Memory B cell (primary cell): ENCODE measurements around the gene RAB13.

Experiments used
- ATAC-seq: fragments of 150-1000 bp; cut with Tn5 transposase; 2 replicates; pipeline ENCODE4 v1.10.0; 2021; ENCODE audit warnings: low read depth, mild to moderate bottlenecking, moderate library complexity
- DNase-seq, 2 donors: peaks; one replicate each; pipeline ENCODE4 v3.0.0; 2022; ENCODE audit warnings: low spot score in 2 of 2
- H3K27ac Mint-ChIP-seq: one replicate; pipeline ENCODE4 v1.8.0; 2022; ENCODE audit warnings: mild to moderate bottlenecking, moderate library complexity, mixed read lengths
- H3K27me3 Mint-ChIP-seq: one replicate; pipeline ENCODE4 v1.8.0; 2022; ENCODE audit warnings: mixed read lengths
- H3K36me3 Mint-ChIP-seq: one replicate; pipeline ENCODE4 v1.8.0; 2022; ENCODE audit warnings: mild to moderate bottlenecking, mixed read lengths
- H3K4me1 Mint-ChIP-seq: one replicate; pipeline ENCODE4 v1.8.0; 2022; ENCODE audit warnings: mixed read lengths
- H3K4me3 Mint-ChIP-seq: one replicate; pipeline ENCODE4 v1.8.0; 2022; ENCODE audit warnings: mild to moderate bottlenecking, moderate library complexity, mixed read lengths
- H3K9me3 Mint-ChIP-seq: one replicate; pipeline ENCODE4 v1.8.0; 2022; ENCODE audit warnings: mixed read lengths

The RAB13 gene

DNA sequence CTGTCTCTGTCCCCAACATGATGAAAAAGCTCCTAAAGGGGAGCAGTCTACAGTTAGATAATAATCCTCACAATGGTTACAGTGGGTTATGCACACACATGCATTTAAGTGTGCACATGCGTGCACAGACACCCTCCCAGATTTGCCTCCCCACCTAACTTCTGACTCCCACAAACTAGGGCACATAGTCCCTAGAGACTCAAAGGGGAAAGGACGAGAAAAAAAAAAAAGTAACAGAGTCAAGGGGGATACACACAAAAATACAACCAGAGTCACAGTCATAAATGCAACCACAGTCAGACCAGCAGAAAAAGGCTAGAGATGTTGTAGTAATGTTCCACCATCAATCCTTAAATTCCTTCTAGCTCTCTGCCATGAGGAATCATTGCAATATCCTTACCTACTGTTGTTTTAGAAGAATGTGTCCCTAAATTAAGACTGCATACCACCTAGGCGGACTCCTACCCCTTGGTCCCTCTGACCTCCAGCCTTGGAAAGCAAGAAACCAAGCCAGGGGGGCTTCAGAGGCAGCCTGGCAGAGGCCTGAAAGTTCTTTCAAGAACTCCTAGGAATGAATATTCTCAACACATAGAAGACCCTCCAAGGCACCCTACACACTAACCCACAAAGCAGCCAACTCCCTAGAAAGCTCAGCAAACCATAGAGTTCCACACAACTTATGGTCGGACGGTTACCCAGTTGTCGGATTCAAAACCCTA is 29.0 kb downstream of the RAB13 start:
- Mint-ChIP-seq H3K4me1 (peaks cover 38% of the 10 kb centered on the region), H3K36me3 (peaks cover 16% of the 10 kb centered on the region), H3K4me3 (peak overlapping the region; percentile 92), H3K27ac (peak overlapping the region; percentile 89), H3K27me3 (no peaks in the 10 kb centered on the region), H3K9me3 (no peaks in the 10 kb centered on the region)
- no peak for DNase-seq
- no peak for ATAC-seq

DNA sequence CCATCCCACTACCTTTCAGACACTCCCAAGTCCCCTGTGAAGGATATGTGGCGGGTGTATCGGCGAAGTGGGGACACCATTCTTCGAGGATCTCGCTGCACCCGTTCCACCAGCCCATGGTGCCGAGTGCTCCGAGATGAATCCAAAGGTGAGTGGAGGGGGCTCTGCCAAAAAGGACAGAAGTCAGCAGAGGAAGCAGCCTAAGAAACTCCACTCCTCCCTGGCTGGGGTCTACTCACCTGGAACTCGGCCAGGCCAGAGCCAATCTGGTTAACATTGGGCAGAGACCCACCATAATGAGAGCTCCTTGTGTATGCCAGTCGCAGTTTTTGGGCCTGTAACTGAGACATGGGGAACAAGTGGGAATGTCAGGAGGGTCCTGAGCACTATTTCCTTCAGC is 31.3 kb downstream of the RAB13 start:
- DNase-seq = no peak
- ATAC-seq = no peak
- no peak overlapping the region for H3K4me3 Mint-ChIP-seq
- H3K27me3 Mint-ChIP-seq = no peaks in the 10 kb centered on the region
- H3K9me3 Mint-ChIP-seq = no peaks in the 10 kb centered on the region
- H3K36me3 Mint-ChIP-seq = peaks cover 35% of the 10 kb centered on the region
- H3K27ac Mint-ChIP-seq = peak overlapping the region; percentile 80
- peaks cover 46% of the 10 kb centered on the region for H3K4me1 Mint-ChIP-seq

DNA sequence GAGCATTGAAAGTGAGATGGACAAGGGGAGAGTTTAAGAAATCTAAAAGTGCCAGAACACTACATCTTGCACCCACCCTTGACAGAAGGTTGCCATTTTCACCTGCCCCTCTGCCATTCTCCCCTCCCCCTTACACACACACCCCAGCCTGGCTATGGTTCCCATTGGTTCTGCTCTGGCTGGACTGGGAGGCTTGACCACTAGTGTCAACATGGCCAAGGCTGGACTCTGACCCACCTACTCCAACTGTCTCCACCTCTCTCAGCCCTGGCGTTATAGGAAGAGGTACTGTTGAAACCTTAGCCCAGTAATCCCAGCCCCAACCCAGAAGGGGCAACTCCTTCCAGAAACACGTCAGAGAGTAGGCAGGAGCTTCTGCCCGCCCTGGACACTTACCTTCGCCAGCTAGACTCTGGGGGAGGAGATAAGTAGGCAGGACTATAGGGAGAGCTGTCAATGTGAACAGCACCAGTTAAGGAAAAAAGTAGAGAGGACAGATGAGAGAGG is 32.2 kb downstream of the RAB13 start:
- Mint-ChIP-seq H3K4me1 (peaks cover 46% of the 10 kb centered on the region), H3K27ac (peak overlapping the region; percentile 80), H3K9me3 (no peaks in the 10 kb centered on the region), H3K4me3 (no peak overlapping the region), H3K36me3 (peaks cover 38% of the 10 kb centered on the region), H3K27me3 (no peaks in the 10 kb centered on the region)
- ATAC-seq = no peak
- no peak for DNase-seq

DNA sequence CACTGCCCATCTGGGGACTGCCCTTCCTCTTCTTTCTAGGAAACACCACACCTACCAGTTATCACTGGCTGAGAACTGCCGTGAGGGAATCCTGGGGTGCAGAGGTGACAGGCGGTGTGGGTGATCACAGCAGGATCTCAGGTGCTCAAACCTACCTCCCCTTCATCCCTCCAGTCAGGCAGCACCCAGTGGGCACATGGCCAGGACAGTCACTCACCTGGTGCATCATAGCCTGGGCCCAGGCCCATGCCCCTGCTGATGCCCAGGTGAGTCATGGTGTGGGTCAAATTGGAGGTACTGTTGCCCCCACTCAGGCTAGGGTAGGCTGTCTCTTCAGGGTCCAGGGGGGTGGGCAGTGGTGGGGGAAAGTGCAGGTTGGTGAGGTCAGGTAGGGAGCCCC is 34.3 kb downstream of the RAB13 start:
- H3K4me3 Mint-ChIP-seq = no peak overlapping the region
- DNase-seq (no peak), ATAC-seq (no peak)
- H3K9me3 Mint-ChIP-seq = no peaks in the 10 kb centered on the region
- no peak overlapping the region for H3K27ac Mint-ChIP-seq
- H3K4me1 Mint-ChIP-seq = peaks cover 46% of the 10 kb centered on the region
- no peaks in the 10 kb centered on the region for H3K27me3 Mint-ChIP-seq
- peaks cover 42% of the 10 kb centered on the region for H3K36me3 Mint-ChIP-seq

DNA sequence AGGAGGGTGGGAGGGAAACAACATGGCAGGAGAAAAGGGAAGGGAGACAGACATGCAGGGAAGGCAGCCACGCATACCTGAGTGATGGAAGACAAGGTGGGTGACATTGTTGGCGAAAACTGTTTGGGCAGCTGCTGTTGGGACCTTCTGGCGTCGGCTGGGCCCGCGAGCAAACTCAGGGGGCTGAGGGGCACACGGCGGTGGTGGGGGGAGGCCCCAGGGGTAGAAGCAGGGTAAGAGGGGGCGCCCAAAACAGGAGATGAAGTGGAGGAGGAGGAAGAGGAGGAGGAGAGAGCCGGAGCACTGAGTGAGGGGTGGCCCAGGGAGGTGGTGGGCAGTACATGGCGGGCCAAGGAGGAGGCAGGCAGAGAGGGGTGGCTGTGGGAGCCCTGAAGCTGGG is 35.0 kb downstream of the RAB13 start:
- Mint-ChIP-seq H3K27me3 (no peaks in the 10 kb centered on the region), H3K27ac (peak overlapping the region; percentile 56), H3K36me3 (peaks cover 42% of the 10 kb centered on the region), H3K4me3 (no peak overlapping the region), H3K9me3 (no peaks in the 10 kb centered on the region), H3K4me1 (peaks cover 42% of the 10 kb centered on the region)
- ATAC-seq (no peak), DNase-seq (no peak)

DNA sequence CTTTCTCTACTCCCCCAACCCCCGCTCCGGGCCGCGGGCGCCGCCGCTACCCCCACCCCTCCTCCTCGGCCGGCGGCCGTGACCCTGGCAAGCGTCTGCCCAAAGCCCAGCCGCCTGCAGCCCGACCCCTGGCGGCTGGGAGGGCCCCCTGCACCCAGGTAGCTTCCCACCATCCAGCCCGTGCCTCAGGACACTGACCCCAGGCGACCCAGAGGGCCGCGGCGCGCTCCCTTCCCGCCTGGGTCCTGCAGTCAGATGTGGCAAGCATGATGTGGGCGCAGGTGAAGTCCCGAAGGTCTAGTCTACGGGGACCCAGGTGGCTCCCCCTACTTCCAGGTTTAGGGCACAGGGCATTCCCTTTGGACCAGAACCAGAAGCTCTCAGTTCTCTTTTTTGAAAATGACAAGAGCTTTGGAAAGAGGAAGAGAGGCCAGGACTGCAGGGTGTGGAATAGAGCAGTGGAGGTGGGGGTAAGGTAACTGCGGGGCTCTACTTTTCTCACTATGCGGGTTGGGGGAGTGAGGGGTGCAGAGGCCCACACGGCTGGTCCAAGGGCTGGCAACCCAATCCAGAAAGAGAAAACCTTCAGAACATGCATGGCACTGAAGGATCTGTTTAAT is 39.4 kb downstream of the RAB13 start, which contains the start of gene DENND4B:
DENND4B (minus strand) TSS at position 97 of the 620 bp plus-strand sequence. CDS start 2,344 bp downstream, outside the sequence.
- H3K27ac Mint-ChIP-seq = peak within 1 kb of the TSS; percentile 98
- peaks cover 35% of the 10 kb centered on the region for H3K36me3 Mint-ChIP-seq
- no peaks in the 10 kb centered on the region for H3K27me3 Mint-ChIP-seq
- ATAC-seq = peak; percentile 42
- no peaks in the 10 kb centered on the region for H3K9me3 Mint-ChIP-seq
- peaks cover 44% of the 10 kb centered on the region for H3K4me1 Mint-ChIP-seq
- peak within 1 kb of the TSS; percentile 97 for H3K4me3 Mint-ChIP-seq
- peak; percentile 73 to 77 for DNase-seq

DNA sequence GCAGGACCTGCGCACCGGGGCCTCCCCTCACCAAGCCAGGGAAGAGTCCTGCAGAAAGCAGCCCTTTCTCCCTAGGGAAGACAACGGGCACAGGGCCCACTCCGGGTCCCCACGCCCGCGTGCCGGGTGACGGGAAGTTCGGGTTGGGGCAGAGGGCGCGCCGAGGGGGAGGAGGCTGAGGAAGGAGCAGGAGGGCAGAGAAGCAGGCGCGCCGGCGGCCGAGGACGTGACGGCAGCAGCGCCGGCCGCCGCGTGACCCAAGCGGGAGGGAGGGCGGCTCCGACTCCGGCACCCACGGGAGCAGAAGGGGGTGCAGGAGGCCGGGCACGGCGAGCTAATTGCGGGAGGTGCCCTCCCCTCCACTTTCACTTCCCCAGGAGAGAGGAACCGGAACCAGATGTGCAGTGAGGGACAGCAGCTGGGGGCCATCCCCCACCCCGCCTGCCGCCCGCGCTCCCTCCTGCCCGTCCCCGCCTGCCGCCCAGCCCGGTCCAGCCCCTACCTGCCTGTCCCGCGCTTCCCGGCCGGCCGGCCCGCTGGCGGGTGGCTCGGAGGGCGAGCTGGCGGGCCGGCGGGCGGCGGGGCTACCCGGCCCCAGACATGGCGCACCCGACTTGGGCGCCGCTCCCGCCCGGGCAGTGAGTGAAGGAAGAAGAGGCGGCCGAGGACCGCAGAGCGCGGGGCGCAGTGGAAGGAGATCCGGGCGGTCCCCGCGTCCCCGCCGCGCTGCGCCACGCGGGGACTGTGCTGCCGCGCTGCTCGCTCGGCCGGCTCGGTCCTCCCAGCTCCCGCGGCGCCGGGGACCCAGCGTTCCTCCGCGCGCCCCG is 40.1 kb downstream of the RAB13 start:
- peaks cover 29% of the 10 kb centered on the region for H3K36me3 Mint-ChIP-seq
- no peaks in the 10 kb centered on the region for H3K9me3 Mint-ChIP-seq
- H3K27ac Mint-ChIP-seq = peak overlapping the region; percentile 98
- peak overlapping the region; percentile 97 for H3K4me3 Mint-ChIP-seq
- peak; percentile 90 to 95 for DNase-seq
- peak; percentile 74 for ATAC-seq
- H3K4me1 Mint-ChIP-seq = peaks cover 40% of the 10 kb centered on the region
- no peaks in the 10 kb centered on the region for H3K27me3 Mint-ChIP-seq

DNA sequence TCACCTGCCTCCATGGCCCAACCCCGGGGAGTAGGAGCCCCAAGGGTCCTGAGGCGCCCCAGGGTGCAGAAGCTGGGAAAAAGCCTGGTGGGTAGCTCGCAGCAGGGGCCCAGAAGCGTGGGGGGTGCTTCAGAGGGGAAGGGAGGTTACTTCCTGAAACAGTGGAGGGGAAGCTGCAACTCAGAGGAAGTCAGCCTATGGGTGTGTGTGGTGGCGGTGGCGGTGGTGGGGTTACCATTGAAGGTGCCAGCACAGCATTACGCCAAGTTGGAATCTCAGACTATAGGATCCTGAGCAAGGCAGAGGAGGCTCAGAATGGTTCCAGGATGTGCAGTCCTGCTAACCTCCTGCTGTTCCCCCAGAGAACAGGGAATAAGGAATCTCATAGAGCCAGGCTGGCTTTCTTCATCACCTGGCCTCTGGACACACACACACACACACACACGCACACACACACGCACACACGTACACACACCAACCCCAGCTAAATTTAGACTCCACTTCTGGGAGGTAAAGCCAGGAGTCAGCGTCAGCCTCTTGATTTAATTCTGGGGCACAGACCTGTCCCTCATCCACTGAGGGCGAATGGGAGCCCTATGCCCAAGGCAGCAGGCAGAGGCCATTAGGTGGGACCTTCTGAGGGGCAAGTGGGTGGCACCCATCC is 40.9 kb downstream of the RAB13 start:
- Mint-ChIP-seq H3K27me3 (no peaks in the 10 kb centered on the region), H3K4me1 (peaks cover 38% of the 10 kb centered on the region), H3K4me3 (peak overlapping the region; percentile 97), H3K36me3 (peaks cover 26% of the 10 kb centered on the region), H3K9me3 (no peaks in the 10 kb centered on the region), H3K27ac (peak overlapping the region; percentile 98)
- DNase-seq (peak; percentile 69 to 79), ATAC-seq (peak; percentile 55)

DNA sequence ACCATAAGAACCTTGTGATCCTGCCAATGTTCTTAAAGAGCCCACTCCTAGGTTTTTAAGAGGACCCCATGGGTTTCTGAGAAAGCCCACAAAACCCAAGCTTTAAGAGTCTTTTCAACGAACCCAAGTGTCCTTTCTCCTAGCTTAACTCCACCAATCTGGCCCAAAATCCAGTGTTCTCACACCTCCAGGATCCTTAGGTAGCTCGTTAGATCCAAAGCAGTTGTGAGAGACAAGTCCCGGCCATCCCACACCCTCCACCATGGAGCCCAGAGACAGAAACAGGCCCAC is 41.4 kb downstream of the RAB13 start:
- H3K4me1 Mint-ChIP-seq = peaks cover 38% of the 10 kb centered on the region
- ATAC-seq (no peak), DNase-seq (no peak)
- H3K9me3 Mint-ChIP-seq = no peaks in the 10 kb centered on the region
- H3K36me3 Mint-ChIP-seq = peaks cover 27% of the 10 kb centered on the region
- no peaks in the 10 kb centered on the region for H3K27me3 Mint-ChIP-seq
- peak overlapping the region; percentile 98 for H3K27ac Mint-ChIP-seq
- peak overlapping the region; percentile 97 for H3K4me3 Mint-ChIP-seq

DNA sequence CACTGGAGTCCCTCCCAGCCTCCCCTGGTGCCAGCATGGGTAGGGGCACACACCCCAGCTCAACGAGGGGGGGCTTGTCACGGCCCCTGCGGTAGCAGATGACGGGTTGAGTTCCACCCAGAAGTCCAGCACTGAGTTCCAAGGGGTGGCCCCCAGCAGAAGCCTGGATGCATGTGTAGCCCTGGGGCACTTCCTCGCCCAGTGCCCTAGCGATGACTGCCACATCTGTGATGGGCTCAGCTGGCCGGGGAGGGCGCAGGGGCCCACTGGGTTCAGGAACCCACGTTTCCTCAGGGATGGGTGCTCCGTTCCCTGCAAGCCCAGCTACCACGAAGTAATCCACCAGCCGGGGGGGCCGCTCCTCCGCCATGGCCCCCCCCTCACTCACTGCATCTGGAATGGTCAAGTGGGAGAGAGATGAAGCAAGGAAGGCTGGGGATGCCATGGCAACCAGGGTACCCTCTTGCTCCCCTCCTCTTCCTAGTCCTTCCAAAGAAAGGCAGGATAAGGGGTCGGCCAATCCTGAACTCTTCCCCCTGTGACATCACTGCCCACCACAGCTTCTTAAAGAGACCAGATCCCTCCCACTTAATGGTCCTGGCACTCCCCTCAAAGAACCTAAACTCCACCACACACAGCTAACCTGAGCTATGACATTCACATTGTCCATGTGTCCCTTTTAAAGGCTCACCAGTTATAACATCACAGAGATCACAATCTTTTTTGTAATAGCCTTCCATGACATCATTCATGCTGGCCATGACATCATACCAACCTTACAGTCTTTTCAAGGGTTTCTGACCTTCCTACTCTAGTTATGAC is 41.9 kb downstream of the RAB13 start:
- Mint-ChIP-seq H3K9me3 (no peaks in the 10 kb centered on the region), H3K36me3 (peaks cover 30% of the 10 kb centered on the region), H3K4me3 (peak overlapping the region; percentile 97), H3K4me1 (peaks cover 39% of the 10 kb centered on the region), H3K27me3 (no peaks in the 10 kb centered on the region), H3K27ac (peak overlapping the region; percentile 98)
- no peak for ATAC-seq
- DNase-seq = no peak

DNA sequence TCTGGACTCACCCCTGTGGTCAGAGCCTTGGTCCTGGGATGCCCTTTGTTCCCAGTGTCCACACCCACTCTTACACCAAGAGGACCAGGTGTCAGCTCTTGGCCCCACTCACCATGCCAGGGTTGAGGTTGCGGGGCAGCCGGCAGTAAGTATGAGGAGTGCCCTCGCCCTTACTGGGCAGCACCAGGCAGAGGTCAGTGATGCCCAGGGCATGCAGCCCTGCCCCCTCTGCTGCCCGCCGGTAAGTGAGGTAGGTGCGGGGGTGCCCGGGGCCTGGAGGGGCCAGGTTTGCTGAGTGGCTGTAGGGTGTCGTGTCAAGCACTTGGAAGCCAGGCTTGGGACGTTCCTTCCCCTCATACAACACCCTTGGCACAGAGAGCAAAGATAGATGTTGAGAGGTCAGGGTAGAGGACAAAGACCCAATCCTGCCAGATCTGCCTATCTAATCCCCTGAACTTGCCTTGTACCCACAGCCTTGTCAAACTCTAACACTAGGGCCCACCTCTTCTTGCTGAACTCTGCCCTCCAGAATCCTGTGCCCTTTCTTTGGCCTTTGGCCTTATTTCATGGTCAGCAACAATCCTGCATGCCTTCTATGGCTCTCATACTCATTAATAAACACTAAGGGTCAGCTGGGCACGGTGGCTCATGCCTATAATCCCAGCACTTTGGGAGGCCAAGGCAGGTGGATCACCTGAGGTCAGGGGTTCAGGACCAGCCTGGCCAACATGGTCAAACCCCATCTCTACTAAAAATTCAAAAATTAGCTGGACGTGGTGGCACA is 43.2 kb downstream of the RAB13 start:
- DNase-seq = no peak
- Mint-ChIP-seq H3K36me3 (peaks cover 27% of the 10 kb centered on the region), H3K4me1 (peaks cover 37% of the 10 kb centered on the region), H3K9me3 (no peaks in the 10 kb centered on the region), H3K4me3 (peak overlapping the region; percentile 14), H3K27ac (peak overlapping the region; percentile 84), H3K27me3 (no peaks in the 10 kb centered on the region)
- no peak for ATAC-seq

DNA sequence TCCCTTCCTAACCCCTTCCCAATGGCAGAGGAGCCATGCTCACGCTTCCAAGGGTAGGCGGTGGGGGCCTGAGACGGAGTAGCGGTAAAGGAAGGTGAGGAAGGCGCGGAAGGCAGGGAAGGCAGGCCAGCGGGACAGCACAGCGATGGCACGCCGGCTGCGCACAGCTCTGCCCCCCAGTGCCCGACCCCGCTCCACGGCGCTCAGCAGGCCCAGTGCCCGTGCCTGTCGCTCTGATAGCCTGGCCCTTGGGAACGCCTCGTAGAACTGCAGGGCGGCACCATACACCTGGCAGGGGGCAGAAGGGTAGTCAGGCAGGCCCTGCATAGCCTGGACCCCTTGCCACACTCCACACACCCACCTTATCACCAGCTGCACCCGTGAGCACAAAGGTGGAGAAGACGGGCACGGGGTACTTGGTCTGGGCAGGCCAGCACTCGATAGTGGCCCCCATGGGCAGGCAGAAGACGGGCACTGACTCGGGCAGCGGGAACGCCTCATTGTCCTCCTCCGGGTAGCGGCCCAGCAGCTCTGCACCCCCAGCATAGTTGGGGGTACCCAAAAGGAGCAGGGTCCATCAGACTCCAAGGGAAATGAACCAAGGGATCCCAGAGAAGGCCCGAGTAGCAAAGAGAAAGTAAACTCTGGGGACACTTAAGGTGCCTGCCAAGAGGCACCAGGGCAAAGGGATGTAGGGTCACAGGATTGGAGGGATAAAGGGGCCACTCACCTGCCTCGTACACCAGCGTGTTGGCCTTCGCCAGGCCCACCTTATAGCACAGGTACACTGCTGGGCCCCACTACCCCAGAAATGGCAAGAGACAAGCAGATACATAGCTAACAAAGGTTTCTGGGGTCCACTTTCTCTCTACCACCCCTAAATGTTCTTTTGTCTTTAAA is 44.1 kb downstream of the RAB13 start:
- Mint-ChIP-seq H3K4me3 (no peak overlapping the region), H3K36me3 (peaks cover 33% of the 10 kb centered on the region)

More for the DNA sequence above, 44.1 kb downstream of the RAB13 start:
- H3K27me3 Mint-ChIP-seq = no peaks in the 10 kb centered on the region
- ATAC-seq (no peak), DNase-seq (no peak)
- H3K9me3 Mint-ChIP-seq = no peaks in the 10 kb centered on the region
- H3K27ac Mint-ChIP-seq = no peak overlapping the region
- peaks cover 34% of the 10 kb centered on the region for H3K4me1 Mint-ChIP-seq
